Endothelial cell of umbilical vein (primary cell): Measurements from ENCODE around the gene ZNF786. TPM values are rescaled to one million over a fixed set of nuclear protein-coding genes. Genes with fewer than 3 reads are reported as not detected.

Experiments
- BruUV-seq: library from RNA; stranded (reverse); fragments of 400-500 nt; replicated peaks from 2 replicates; lab custom pipeline; 2021; lab: Mats Ljungman, UMichigan
- CTCF ChIA-PET: fragments of 300-600, 350-600 bp; sonication (Branson Sonifier 250); formaldehyde crosslinking; loops from one replicate; lab custom pipeline; 2021; ENCODE audit warnings: antibody characterized with exemption, inconsistent platforms; lab: Charles Lee
- POLR2A ChIA-PET: fragments of 300-600, 350-600 bp; sonication (Branson Sonifier 250); formaldehyde crosslinking; loops from one replicate; lab custom pipeline; 2021; ENCODE audit warnings: antibody characterized with exemption, inconsistent platforms; lab: Charles Lee
- DNase-seq: peaks from one replicate; pipeline ENCODE4 v3.0.0-alpha.2; 2011; ENCODE audit warnings: low read depth, low spot score
- FAIRE-seq: peaks from 2 replicates; lab custom pipeline; 2011; peaks lifted over from hg19 to GRCh38; lab: Jason Lieb, UNC
- H2AFZ ChIP-seq: 2 replicates; pipeline ENCODE4 v1.6.0; 2012; ENCODE audit warnings: low read depth, low read length, control low read depth, inconsistent platforms
- H3K27ac ChIP-seq: 2 replicates; pipeline ENCODE4 v1.5.1; 2011; ENCODE audit warnings: low read depth, mild to moderate bottlenecking, control low read depth, low read length, moderate library complexity; ENCODE audit not compliant: insufficient read depth
- H3K27me3 ChIP-seq, 2 experiments: 2 replicates each; pipeline versions ENCODE4 v1.6.0 to v1.6.1; 2011; ENCODE audit warnings: low read length in 2 of 2, mixed read lengths in 1 of 2; ENCODE audit not compliant: control insufficient read depth in 2 of 2, insufficient read depth in 2 of 2
- H3K36me3 ChIP-seq, 2 experiments: 2 replicates in 1 of 2; 3 replicates in 1 of 2; pipeline ENCODE4 v1.5.1; 2011; ENCODE audit warnings: low read length in 2 of 2, mild to moderate bottlenecking in 1 of 2, moderate library complexity in 1 of 2; ENCODE audit not compliant: control insufficient read depth in 2 of 2, insufficient read depth in 2 of 2; ENCODE audit errors: extremely low read depth in 1 of 2
- H3K4me1 ChIP-seq: 3 replicates; pipeline ENCODE4 v1.5.1; 2011; ENCODE audit warnings: mild to moderate bottlenecking, low read length; ENCODE audit not compliant: control insufficient read depth, insufficient read depth; ENCODE audit errors: extremely low read depth
- H3K4me2 ChIP-seq: 2 replicates; pipeline ENCODE4 v1.6.1; 2011; ENCODE audit warnings: low read length, control low read depth, mixed read lengths; ENCODE audit not compliant: insufficient read depth
- H3K4me3 ChIP-seq, 3 experiments: fragments of 200-600 bp in 1 of 3; sonication (generic), shearing (Covaris generic) in 1 of 3; replicated peaks in 1 of 3; 2 replicates each; pipeline ENCODE4 v1.5.1; 2011 to 2016; ENCODE audit warnings: control low read depth in 3 of 3, low read length in 3 of 3, mild to moderate bottlenecking in 2 of 3, inconsistent platforms in 1 of 3, low read depth in 1 of 3, moderate library complexity in 1 of 3; ENCODE audit not compliant: insufficient read depth in 1 of 3
- H3K79me2 ChIP-seq: 2 replicates; pipeline ENCODE4 v1.6.0; 2012; ENCODE audit warnings: low read length, inconsistent platforms; ENCODE audit not compliant: control insufficient read depth, insufficient read depth
- H3K9ac ChIP-seq: replicated peaks from 2 replicates; pipeline ENCODE3; 2011; ENCODE audit warnings: low read length, control low read depth; ENCODE audit not compliant: insufficient read depth; ENCODE audit errors: extremely low read depth
- H3K9me1 ChIP-seq: replicated peaks from 3 replicates; pipeline ENCODE4 v1.6.0; 2011; ENCODE audit warnings: mild to moderate bottlenecking, low read length; ENCODE audit not compliant: control insufficient read depth, insufficient read depth; ENCODE audit errors: extremely low read depth
- H3K9me3 ChIP-seq: replicated peaks from 2 replicates; pipeline ENCODE4 v1.5.1; 2012; ENCODE audit warnings: low read length, inconsistent platforms; ENCODE audit not compliant: control insufficient read depth, insufficient read depth
- H4K20me1 ChIP-seq: replicated peaks from 2 replicates; pipeline ENCODE3; 2011; ENCODE audit warnings: mild to moderate bottlenecking, low read length; ENCODE audit not compliant: control insufficient read depth, insufficient read depth; ENCODE audit errors: extremely low read depth
- CTCF ChIP-seq, 2 donors: IDR thresholded peaks; 1 replicate in 1 of 2; 2 replicates in 1 of 2; pipeline ENCODE4 v1.5.1; 2011; ENCODE audit warnings: low read length in 2 of 2, mild to moderate bottlenecking in 2 of 2, moderate library complexity in 2 of 2, control low read depth in 1 of 2, inconsistent platforms in 1 of 2, low read depth in 1 of 2; ENCODE audit not compliant: insufficient read depth in 1 of 2; ENCODE audit errors: extremely low read depth in 1 of 2
- EZH2 ChIP-seq: IDR thresholded peaks from 2 replicates; pipeline ENCODE4 v1.6.1; 2012; ENCODE audit warnings: borderline replicate concordance, low read depth, mild to moderate bottlenecking, moderate library complexity, low read length, inconsistent platforms; ENCODE audit not compliant: severe bottlenecking
- FOS ChIP-seq: IDR thresholded peaks from 2 replicates; pipeline ENCODE4 v1.6.1; 2011; ENCODE audit warnings: mild to moderate bottlenecking, low read length, moderate library complexity, borderline replicate concordance; ENCODE audit not compliant: insufficient read depth
- GATA2 ChIP-seq: IDR thresholded peaks from 2 replicates; pipeline ENCODE4 v1.7.0; 2011; ENCODE audit warnings: low read depth, mild to moderate bottlenecking, moderate library complexity, mixed read lengths, low read length; ENCODE audit not compliant: insufficient read length, insufficient read depth
- JUN ChIP-seq: IDR thresholded peaks from 2 replicates; pipeline ENCODE4 v1.6.1; 2011; ENCODE audit warnings: borderline replicate concordance, low read depth; ENCODE audit not compliant: insufficient read length, insufficient read depth
- MAX ChIP-seq: IDR thresholded peaks from 2 replicates; pipeline ENCODE4 v1.6.1; 2011; ENCODE audit not compliant: insufficient read depth, insufficient read length
- MYC ChIP-seq: IDR thresholded peaks from one replicate; pipeline ENCODE4 v1.6.1; 2011; ENCODE audit warnings: mild to moderate bottlenecking, low read depth, low read length
- POLR2A ChIP-seq: IDR thresholded peaks from 2 replicates; pipeline ENCODE4 v1.6.1; 2012; ENCODE audit warnings: low read depth, mild to moderate bottlenecking, control low read depth, low read length
- POLR2AphosphoS5 ChIP-seq: IDR thresholded peaks from 2 replicates; pipeline ENCODE4 v1.6.1; 2012; ENCODE audit warnings: low read depth, mild to moderate bottlenecking, control low read depth, low read length, moderate library complexity; ENCODE audit not compliant: insufficient read depth
- dilution Hi-C: fragments of 300-500 bp; cut with MboI; formaldehyde crosslinking; loops from one replicate; pipeline ENCODE4 v1.15.0; 2019; ENCODE audit warnings: low sequenced_read_pairs; ENCODE audit not compliant: extremely low pct_ligation_motif_present
- intact Hi-C: fragments of 100-400 bp; cut with micrococcal nuclease; formaldehyde crosslinking; loops from one replicate; pipeline ENCODE4 v1.10.0; 2022
- polyA plus RNA-seq, 4 experiments: library from polyadenylated mRNA; depleted of rRNA in 3 of 4; stranded (reverse) in 3 of 4; unstranded in 1 of 4; fragments of >200 nt; gene quantifications; 2 replicates each; pipeline versions ENCODE4 v1.2.1 to v1.2.3, GENCODE V29; 2011 to 2012; ENCODE audit warnings: missing spikeins in 1 of 4
- total RNA-seq: library from RNA; stranded (reverse); gene quantifications from 2 replicates; pipeline ENCODE4 v1.2.3, GENCODE V29; 2021

Gene ZNF786
- total and polyA plus RNA-seq, 2 donors (not counting 3 experiments of a cell fraction or from before 2014, with no cell fraction given) = 2.8 to 5.9 TPM

- dilution Hi-C loops = no loop called here
- H3K4me1 ChIP-seq = no peaks in the 10 kb centered on the region
- no peak for FAIRE-seq
- no peaks in the 10 kb centered on the region for H3K9me3 ChIP-seq
- no peak overlapping the region for H3K4me2 ChIP-seq
- DNase-seq = no peak
- no peaks in the 10 kb centered on the region for H3K36me3 ChIP-seq
- no TSS peak for BruUV-seq
- H3K27me3 ChIP-seq = no peaks in the 10 kb centered on the region
- no peaks in the 10 kb centered on the region for H3K79me2 ChIP-seq
- H2AFZ ChIP-seq = no peak overlapping the region
- no peak overlapping the region for H3K27ac ChIP-seq
- no peaks in the 10 kb centered on the region for H4K20me1 ChIP-seq
- H3K9ac ChIP-seq = no peak overlapping the region
- intact Hi-C loops = no loop called here
- TF ChIP-seq JUN (no peak), POLR2AphosphoS5 (no peak), FOS (no peak), MYC (no peak), EZH2 (no peak), MAX (no peak), POLR2A (no peak), GATA2 (no peak), CTCF (IDR thresholded peaks at IDR 0.05; ENCODE audit: extremely low read depth in 1 of 2, insufficient read depth in 1 of 2, low read depth in 1 of 2, low read length in 2 of 2) (no peak)
- no peak overlapping the region for H3K4me3 ChIP-seq
- no peaks in the 10 kb centered on the region for H3K9me1 ChIP-seq
- POLR2A ChIA-PET = no interaction called here
- CTCF ChIA-PET = interaction anchor here (1.2 kb wide), 1 partner anchor 29 kb away, joined by 7 read pairs; no protein-coding TSS in a partner anchor
Observed at GRCh38 chr7:149036676-149037075, 53.8 kb downstream of the ZNF786 start.
